ENCODE data around the gene SKOR1.

SKOR1 gene

GRCh38 chr15:67777071-67777470 is 48.2 kb upstream of the SKOR1 start:
- no peak overlapping the region for H3K27ac ChIP-seq (ENCODE audit: low read length)

GRCh38 chr15:67777773-67778172 is 47.5 kb upstream of the SKOR1 start:
- Histone ChIP-seq H3K27ac (ENCODE audit: low read length) (no peak overlapping the region), H3K79me2 (ENCODE audit: insufficient read depth, low read length) (peaks cover 11% of the 10 kb centered on the region), H3K4me3 (ENCODE audit: low read depth in 1 of 2, low read length in 2 of 2) (no peak overlapping the region), H3K4me2 (ENCODE audit: insufficient read depth, low read length) (no peak overlapping the region), H2AFZ (ENCODE audit: low read depth, low read length) (no peak overlapping the region), H3K4me1 (ENCODE audit: insufficient read depth, low read length) (peaks cover 22% of the 10 kb centered on the region), H3K9me3 (ENCODE audit: insufficient read depth, low read length, severe bottlenecking) (no peaks in the 10 kb centered on the region), H3K27me3 (ENCODE audit: insufficient read depth, low read length, poor library complexity) (no peaks in the 10 kb centered on the region), H4K20me1 (ENCODE audit: insufficient read depth, low read length) (no peaks in the 10 kb centered on the region), H3K36me3 (ENCODE audit: insufficient read depth, low read length) (no peaks in the 10 kb centered on the region), H3K9ac (ENCODE audit: low read depth, low read length) (no peak overlapping the region)
- TF ChIP-seq CTCF (IDR thresholded peaks at IDR 0.05; ENCODE audit: borderline replicate concordance, extremely low read depth, low read length, poor library complexity, severe bottlenecking) (no peak), EZH2 (IDR thresholded peaks at IDR 0.05; ENCODE audit: borderline replicate concordance, low read depth, low read length, severe bottlenecking) (no peak)
- ATAC-seq (ENCODE audit: insufficient read depth, low read depth) (no peak), DNase-seq (no peak)

More at GRCh38 chr15:67777071-67777470, 48.2 kb upstream of the SKOR1 start:
- DNase-seq (no peak), ATAC-seq (ENCODE audit: insufficient read depth, low read depth) (no peak)
- peaks cover 4% of the 10 kb centered on the region; the same call in 1 of the 2 replicates for H3K79me2 ChIP-seq (ENCODE audit: insufficient read depth, low read length)
- no peak overlapping the region for H3K9ac ChIP-seq (ENCODE audit: low read depth, low read length)
- H3K27me3 ChIP-seq (ENCODE audit: insufficient read depth, low read length, poor library complexity): no peaks in the 10 kb centered on the region
- no peaks in the 10 kb centered on the region for H3K36me3 ChIP-seq (ENCODE audit: insufficient read depth, low read length)
- H2AFZ ChIP-seq (ENCODE audit: low read depth, low read length): no peak overlapping the region
- no peaks in the 10 kb centered on the region for H4K20me1 ChIP-seq (ENCODE audit: insufficient read depth, low read length)
- no peak overlapping the region for H3K4me3 ChIP-seq (ENCODE audit: low read depth in 1 of 2, low read length in 2 of 2)
- no peak overlapping the region for H3K4me2 ChIP-seq (ENCODE audit: insufficient read depth, low read length)
- TF ChIP-seq CTCF (IDR thresholded peaks at IDR 0.05; ENCODE audit: borderline replicate concordance, extremely low read depth, low read length, poor library complexity, severe bottlenecking): no peak
- TF ChIP-seq EZH2 (IDR thresholded peaks at IDR 0.05; ENCODE audit: borderline replicate concordance, low read depth, low read length, severe bottlenecking): no peak
- H3K9me3 ChIP-seq (ENCODE audit: insufficient read depth, low read length, severe bottlenecking): no peaks in the 10 kb centered on the region
- H3K4me1 ChIP-seq (ENCODE audit: insufficient read depth, low read length): peaks cover 15% of the 10 kb centered on the region

- ATAC-seq (ENCODE audit: insufficient read depth, low read depth) (no peak), DNase-seq (no peak)
- peaks cover 35% of the 10 kb centered on the region for H3K4me1 ChIP-seq (ENCODE audit: insufficient read depth, low read length)
- no peak overlapping the region for H2AFZ ChIP-seq (ENCODE audit: low read depth, low read length)
- no peak overlapping the region for H3K4me3 ChIP-seq (ENCODE audit: low read depth in 1 of 2, low read length in 2 of 2)
- no peaks in the 10 kb centered on the region for H4K20me1 ChIP-seq (ENCODE audit: insufficient read depth, low read length)
- no peak overlapping the region for H3K4me2 ChIP-seq (ENCODE audit: insufficient read depth, low read length)
- TF ChIP-seq EZH2 (IDR thresholded peaks at IDR 0.05; ENCODE audit: borderline replicate concordance, low read depth, low read length, severe bottlenecking) (no peak), CTCF (IDR thresholded peaks at IDR 0.05; ENCODE audit: borderline replicate concordance, extremely low read depth, low read length, poor library complexity, severe bottlenecking) (no peak)
- H3K9me3 ChIP-seq (ENCODE audit: insufficient read depth, low read length, severe bottlenecking): no peaks in the 10 kb centered on the region
- H3K79me2 ChIP-seq (ENCODE audit: insufficient read depth, low read length): peaks cover 13% of the 10 kb centered on the region
- H3K9ac ChIP-seq (ENCODE audit: low read depth, low read length): no peak overlapping the region
- no peaks in the 10 kb centered on the region for H3K36me3 ChIP-seq (ENCODE audit: insufficient read depth, low read length)
- H3K27ac ChIP-seq (ENCODE audit: low read length): no peak overlapping the region
- H3K27me3 ChIP-seq (ENCODE audit: insufficient read depth, low read length, poor library complexity): no peaks in the 10 kb centered on the region
Observed at GRCh38 chr15:67778968-67779548, 46.3 kb upstream of the SKOR1 start.
